HG02798 (cell line): ENCODE results near the gene UTP25.
A peak's percentile ranks its signal among the peaks of the same experiment; 100 is the strongest.

Source experiments
- ATAC-seq: cut with Tn5 transposase; IDR thresholded peaks from one replicate; pipeline ENCODE4 v1.9.1; 2021; ENCODE audit warnings: mild to moderate bottlenecking; ENCODE audit not compliant: unreplicated experiment, poor library complexity

The UTP25 gene

DNA sequence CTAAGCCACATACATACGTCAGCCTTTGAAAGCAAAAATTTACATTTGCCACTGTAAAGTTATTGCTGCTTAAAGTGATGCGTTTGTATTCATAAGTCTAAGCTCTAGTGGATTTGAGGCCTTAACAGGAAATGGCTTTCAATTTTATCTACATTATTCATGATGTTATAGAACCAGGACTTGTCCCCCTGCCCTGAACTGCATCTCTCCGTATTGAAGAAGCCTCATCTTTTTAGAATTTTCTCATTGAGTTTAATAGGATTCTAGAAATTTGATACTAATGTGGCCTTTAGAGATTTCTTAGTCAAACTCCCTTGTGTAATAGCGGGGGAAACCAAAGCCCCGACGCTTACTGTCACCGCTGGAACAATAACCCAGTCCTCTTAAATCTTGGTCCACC, 9.9 kb downstream of the UTP25 start:
- ATAC-seq: no peak

DNA sequence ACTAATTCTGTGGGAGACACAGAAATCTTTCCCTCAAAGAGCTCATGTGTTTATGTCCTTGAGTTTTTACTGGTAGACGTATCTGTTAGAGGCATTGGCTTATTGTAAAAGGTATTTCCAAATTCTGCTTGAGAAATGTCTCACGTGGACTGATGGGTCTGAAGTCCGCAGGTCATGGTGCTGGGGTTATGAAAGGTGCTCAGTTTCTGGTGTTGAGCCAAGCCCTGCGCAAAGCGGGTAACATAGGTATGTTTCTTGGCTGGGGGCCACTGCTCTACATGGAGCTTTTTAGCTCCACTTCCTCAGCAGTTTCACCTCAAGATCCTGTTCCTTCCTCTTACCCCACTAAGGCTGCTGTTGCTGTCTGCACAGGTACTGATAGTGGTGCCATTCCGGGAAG, 10.8 kb downstream of the UTP25 start:
- ATAC-seq: no peak

DNA sequence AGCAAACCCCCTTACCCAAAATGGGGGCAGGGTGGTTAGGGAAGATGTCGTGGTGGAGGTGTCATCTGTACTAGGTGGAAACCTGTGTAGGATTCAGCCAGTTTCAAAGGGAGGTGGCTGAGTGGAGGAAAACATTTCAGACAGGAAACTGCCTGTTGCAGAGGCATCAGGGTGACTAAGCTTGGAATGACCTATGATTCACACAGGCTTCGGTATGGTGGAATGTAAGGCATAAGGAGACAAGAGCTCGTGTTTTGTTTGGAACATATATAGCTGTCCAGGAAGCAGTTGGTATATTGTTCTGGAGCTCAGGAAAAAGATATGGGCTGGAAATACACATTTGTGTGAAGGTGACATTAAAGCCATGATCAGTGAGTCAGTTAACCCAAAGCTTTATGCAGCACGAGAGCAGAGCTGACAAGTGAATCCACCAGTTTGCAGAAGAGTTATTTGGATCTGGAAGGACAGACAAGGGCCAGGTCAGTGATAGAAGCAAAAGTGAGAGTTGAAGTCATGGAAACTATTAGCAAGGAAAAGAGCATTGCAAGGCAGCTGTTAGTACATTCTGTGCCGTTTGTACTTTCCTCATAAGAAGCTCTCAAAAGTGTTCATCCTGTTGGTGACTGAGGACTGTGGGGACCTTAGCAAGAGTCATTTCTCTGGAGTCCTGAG, 12.2 kb downstream of the UTP25 start:
- no peak for ATAC-seq

DNA sequence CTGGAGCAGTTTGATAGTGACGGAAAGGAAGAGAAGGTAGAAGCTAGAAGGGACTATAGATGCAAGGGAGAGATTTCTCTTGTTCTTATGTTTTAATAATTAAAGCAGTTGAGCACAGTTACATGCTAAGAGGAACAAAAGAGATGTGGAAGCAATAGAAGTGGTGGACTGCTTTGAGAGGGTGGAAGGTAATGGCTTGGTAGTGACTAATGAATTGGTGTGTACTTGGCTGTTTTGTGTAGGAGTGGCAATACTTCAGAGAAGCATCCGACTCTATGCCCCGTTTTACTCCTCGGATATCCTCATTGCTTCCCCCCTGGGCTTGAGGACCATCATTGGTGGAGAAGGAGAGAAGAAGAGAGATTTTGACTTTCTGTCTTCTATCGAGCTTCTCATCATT, 12.8 kb downstream of the UTP25 start:
- ATAC-seq: no peak

DNA sequence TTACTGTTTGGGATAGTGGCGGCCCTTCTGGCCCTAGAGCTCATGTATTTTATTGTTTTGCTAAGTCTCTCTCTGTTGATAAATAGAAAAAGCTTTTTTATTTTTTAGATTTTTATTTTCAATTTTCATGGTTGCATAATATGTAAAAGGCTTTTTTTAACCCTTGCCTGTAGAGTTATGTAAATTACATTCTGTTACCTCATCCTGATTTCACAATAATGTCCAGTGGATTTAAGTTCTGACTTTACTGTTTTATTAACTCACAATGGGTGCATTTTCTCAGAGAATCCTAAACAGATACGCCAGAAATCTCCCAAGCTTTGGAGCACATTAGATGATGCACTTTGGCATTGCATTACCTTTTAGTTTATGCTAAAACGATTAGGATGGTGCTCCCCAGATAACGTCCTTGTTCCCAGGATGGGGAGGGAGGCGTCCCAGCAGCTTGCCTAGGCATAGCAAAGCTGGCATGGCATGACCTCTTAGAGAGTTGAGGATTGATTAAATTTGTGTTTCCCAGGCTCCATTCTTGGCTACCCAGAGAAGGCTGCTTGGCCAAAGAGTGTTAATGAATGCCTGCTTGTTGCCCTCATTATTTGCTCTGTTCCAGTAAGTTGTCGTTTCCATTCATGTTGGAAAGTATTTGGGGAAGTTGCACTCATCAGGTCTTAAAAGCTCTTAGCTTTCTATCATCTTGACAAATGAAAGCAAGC, 17.1 kb downstream of the UTP25 start:
- ATAC-seq: no peak

DNA sequence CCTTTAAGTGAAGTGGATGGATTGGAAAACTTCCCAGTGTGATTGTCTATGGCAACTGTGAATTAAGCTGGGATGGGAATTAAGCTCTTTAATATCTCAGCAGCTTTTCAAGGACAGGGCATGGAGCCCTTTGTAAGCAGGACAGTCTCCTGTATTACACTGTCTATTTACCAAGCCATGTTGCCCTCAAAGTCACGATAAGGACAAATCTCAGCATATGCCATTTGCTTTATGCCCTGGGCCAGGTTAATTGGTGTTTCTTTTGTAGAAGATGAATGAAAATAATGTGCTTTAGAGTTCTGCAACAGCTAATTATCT, 17.6 kb downstream of the UTP25 start:
- ATAC-seq: no peak

DNA sequence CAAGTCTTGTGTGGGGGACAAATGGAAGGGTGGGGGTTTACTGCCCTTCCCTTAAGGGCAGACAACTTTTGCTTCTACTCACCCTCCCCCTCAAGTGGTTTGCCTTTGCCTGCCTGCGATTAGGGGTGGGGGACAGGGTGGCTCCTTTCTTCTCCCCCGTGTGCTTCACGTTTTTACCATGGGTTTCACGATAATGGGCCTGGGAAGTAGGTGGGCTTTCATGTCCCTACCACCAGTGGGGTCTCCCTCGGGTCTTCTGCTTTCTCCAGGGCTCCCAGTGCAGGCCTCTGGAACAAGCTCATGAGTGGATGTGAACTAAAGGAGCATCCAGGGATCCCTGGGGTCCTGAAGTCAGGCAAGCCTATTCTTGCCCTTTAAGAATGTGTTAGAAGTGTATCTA, 21.6 kb downstream of the UTP25 start:
- no peak for ATAC-seq

DNA sequence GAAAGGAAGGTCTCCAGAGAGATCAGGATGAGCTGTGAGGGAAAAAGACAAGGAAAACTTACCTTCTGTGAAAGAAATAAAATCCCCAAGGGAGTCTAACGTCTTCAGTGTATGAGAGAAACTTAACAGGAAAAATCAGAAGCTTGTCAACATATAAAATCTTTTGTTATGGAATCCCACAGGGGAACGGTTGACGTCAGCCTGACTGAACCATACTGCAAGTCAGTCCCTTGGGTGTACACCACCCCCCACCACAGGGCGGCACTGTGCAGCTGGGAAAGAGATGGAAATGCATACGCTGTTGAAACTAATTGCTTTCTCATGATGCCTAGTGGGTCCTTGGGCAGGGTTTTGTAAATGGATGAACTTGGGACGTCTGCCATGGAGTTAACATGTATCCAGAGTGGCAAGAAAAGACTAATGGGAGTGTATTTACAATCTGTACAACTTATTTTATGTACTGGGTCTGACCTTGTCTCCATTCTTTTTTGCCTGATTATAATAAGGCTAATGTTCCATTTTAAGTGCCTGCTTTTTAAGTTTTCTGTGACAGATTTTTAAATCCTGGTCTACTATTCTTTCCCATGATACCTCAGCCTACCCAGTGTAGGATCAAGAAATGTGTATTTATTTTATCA, 22.7 kb downstream of the UTP25 start:
- ATAC-seq: no peak

DNA sequence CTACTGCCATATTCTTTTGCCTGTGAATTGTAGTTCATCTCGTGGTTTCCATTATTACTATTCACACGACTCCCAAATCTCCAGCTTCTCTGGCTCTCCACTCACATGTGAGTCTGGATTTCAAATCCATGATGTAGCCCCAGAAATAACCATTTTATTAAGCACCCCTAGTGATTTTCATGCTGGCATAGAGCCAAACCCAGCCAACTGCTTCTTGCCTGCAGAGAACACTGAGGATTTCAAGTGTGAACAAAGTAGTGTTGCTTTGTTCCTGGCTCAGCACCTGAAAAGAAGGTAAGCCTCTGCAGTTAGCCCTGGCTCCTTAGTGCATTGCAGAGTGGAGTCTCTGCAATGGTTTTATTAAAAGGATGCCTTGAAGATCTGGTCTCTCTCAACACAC, 25.9 kb downstream of the UTP25 start:
- no peak for ATAC-seq

DNA sequence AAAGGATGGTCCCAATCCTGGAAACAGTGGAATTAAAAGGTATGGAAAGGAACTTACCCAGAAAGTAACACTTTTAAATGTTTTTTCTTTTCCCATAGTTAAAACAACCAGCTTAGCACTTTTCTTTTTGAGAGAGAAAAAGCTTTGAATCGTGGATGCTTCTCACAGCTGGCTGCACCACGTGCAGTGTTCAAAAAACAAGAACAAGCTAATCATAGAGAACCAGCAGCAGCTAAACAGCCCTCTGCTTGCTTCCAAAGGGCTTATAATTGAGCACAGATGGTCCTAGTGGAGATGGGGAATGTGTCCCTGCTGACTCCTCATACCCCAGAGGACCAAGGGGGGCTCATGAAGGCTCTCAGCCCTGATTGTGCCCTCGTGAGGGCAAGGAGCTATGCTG, 26.4 kb downstream of the UTP25 start:
- ATAC-seq: no peak

DNA sequence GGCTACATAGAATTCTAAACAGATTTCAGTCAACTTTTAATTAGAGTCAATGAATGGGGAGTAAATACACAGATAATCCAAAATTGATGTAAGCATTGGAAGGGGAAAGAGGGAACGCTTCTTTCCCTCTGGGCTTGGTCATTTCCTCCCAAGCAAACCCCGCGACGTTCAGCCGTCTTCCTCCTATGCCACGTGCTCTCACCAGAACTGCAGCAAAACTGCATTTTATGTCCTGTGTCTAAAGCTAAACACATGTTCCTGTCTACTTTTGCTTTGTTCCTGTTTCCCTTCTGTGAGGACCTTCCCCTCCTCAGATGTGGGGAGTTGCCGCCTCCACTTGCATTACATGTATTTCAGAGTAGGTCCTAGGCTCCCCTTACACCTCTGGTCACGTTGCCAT, 27.2 kb downstream of the UTP25 start:
- ATAC-seq: no peak

DNA sequence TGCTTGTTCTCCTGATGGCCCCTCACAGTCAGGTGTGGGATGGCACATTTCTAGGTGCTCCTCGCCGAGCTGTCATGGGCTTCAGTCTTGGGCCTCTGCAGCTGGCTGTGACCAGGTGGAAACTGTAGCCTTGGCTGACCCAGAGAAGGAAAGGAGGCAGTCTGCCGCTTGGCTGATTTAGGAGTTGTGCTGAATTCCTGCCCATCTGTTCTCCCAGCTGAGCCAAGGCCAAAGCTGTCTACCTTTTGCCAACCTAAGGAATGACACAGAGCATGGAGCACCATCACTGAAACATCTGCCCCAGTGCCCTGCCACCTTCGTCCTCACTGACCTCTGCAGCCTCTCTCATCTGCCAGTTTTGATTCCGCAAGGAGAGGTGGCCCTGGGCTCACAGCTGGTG, 27.9 kb downstream of the UTP25 start:
- no peak for ATAC-seq

DNA sequence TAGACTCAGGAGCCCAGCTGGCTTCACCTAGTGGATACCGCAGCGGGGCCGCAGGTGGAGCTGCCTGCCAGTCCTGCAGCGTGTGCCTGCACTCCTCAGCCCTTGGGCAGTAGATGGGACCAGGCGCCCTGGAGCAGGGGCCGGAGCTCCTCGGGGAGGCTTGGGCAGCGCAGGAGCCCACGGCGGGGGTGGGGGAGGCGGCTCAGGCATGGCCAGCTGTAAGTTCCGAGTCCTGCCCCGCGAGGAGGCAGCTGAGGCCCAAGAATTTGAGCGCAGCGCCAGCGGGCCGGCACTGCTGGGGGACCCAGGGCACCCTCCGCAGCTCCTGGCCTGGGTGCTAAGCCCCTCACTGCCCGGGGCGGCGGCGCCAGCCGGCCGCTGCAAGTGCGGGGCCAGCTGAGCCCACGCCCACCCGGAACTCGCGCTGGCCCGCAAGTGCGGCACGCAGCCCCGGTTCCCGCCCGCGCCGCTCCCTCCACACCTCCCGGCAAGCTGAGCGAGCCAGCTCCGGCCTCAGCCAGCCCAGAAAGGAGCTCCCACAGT, 30.9 kb downstream of the UTP25 start:
- no peak for ATAC-seq

DNA sequence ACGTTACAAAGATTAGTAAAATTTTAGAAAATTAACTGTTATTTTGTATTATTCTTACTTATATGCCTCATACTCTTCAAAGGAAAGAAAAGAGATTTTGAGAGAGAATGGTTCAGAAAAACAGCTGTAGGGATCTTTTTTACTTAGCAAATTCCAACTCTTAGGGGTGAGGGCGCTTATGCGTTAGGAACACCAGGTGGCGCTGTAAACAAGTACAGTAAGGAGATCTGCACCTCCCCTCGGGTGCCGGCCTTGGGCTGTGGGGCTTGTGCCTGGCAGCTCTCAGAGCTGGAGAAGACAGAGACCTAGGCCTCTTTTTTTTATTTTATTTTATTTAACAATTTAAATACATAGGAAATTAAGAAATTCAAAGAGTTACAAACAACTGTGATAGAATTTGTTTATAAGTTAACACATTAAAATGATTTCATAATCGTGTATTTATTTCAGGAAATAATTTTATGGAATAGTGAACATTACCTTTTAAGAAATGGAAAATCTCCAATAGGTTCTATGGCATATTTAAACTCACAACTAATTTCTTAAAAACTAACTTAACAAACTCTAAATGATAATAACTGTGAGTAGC, 32.6 kb downstream of the UTP25 start:
- peak; percentile 90 for ATAC-seq

DNA sequence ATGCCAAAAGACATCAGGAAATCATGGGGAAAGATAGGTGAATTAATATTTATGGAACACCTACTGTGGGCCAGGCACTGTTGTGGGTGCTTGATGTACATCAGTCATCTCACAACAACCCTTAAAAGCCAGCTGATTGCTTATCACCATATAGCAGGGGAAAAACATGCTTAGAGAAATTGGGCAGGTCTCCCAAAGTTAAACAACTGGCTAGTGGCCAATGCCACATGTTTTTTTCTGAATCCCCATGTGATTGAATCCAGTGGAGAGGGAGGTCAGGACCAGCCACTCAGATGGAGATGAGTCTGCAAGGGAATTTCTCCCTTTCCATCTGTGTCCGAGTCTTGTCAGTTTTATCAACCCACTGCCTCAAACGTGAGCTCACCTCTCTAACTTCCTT, 33.5 kb downstream of the UTP25 start:
- ATAC-seq: no peak

DNA sequence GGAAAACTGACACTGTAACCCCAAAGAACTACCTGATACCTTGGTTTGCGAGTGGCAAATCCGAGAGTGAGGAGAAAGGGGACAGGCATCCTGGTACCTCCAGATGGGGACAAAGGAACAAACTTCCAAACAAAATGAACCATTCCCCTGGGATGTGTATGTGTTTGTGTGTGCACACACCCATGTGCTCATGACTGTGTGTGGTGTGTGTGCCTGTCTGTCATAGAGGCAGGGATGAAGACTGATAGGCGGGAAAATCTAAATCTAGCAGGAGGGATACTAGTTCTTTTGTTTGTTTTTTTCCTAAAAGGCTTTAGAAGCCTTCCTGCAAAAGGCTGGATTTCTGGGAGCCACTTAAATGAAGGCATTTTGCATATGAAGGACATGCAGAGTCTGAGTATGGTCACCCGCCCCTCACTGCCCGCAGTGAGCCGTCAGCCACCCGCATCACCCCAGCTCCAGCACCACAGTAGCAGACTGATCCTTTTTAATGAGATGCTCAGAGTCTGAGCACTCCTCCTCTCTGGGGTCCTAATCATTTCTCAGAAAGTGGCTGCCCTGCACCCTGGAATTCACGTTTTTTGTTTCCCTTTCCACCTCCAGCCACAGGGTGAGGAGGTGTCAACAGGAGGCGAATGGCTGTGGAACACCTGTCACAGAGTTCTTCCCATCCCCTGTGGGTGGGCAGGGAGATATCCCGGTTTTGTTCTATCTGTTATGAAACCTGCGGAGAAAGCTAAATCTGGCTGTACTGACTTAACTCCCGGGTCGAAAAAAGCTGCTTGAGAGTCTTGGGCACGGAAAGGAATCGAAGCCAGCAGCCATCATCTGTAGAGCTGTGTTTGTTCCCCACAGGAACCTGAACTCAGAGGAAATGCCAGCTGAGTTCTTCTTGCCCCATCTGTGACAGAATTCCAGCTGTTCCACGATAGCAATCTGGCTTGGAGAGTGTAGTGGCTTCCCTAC, 34.9 kb downstream of the UTP25 start:
- no peak for ATAC-seq

DNA sequence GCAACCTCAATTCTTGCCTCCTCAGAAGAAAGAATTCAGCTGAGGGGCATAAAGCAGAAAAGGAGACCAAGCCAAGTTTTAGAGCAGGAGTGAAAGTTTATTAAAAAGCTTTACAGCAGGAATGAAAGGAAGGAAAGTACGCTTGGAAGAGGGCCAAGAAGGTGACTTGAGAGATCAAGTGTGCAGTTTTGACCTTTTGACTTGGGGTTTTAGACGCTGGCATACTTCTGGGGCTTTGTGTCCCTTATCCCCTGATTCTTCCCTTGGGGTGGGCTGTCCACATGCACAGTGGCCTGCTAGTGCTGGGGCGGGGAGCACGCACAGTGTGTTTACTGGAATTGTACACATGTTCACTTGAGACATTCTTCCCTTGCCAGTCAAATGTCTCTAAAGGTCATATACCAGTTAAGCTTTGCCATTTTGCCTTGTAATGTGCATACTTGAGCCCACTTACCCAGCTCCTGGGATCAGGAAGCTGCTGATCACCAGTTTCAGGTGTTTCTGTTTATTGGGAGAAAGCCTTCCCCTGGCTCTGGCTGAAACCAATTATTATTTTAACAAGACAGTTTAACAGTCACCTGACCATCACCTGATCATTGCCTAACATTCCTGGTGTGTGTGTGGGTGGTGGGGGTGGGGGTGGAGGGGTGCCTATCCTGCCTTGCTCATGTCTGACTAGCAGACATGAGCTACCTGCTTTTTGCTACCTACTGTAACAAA, 36.2 kb downstream of the UTP25 start:
- no peak for ATAC-seq

DNA sequence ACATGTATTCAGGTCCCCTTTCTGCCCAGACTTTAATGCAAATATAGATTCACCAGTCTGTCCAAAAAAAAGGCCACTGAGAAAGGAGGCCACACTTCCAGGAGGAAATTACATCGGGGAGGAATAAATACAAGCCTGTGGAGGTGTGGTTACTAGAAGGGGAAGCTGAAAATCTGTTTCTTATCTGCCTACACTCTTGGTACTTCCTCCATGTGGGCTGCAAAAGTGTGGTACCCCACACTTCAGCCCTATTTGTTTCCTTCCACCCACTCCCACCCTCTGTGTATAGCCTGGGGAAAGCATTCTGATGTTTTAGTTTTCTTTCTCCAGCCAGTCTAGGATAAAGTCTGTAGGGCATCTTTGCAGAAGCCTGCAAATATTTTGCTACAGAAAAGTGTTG, 38.4 kb downstream of the UTP25 start:
- ATAC-seq: no peak

DNA sequence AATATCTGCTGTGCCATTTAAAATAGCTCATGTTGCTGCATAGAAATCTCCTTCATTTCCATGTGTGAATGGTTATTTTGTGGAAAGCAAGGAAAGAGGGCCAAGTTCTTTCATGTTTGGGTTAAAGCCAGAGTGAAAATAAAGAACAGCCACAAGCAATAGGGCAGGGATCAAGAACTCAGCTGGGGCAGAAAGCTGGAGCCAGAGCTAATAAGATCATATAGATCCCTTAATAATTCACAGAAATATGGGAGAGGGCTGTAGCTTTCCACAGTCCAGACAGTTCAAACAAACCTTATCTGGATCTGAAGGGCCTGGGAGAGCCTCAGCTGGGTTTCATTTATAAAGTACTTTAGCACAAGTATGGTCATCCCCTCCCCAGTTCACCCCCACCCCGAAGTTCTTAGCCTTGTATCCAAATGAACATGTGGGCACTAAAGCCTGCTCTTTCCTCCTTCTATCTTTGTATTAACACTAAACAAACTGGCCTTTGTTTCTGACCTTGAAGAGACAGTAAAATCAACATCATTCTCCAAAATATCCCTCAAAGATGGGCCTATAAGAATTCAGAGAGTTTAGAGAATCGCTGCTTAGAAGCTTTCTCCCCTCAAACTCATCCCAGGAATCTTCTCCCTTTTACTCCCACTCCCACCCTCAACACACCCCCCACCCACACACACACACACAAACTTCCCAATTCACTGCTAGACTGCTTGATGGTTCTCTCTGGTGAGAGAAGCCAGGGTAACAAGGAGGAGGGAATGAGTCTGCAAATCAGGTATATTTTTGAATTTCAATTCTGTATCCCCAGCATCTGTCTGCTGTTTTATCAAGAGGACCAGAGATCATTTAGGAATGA, 41.7 kb downstream of the UTP25 start:
- ATAC-seq: no peak
